IMR-90 (cell line): ENCODE results near the gene ZNF33B. TPM values are rescaled to one million over a fixed set of nuclear protein-coding genes. Genes with fewer than 3 reads are reported as not detected.
A peak's percentile ranks its signal among the peaks of the same experiment; 100 is the strongest.

Experiments used
- ATAC-seq: fragments of 200-7000 bp; cut with Tn5 transposase; 2 replicates; pipeline ENCODE4 v1.9.1; 2020; ENCODE audit warnings: low read depth, mild to moderate bottlenecking, moderate library complexity
- BruUV-seq: library from RNA; stranded (reverse); fragments of 400-500 nt; replicated peaks from 2 replicates; lab custom pipeline; 2021; lab: Mats Ljungman, UMichigan
- CTCF ChIA-PET: fragments of 300-600 bp; formaldehyde crosslinking; extraction: SDS; loops from one replicate; lab custom pipeline; 2021; ENCODE audit warnings: antibody characterized with exemption; lab: Yijun Ruan, JAX
- POLR2A ChIA-PET: fragments of 300-600 bp; sonication (Branson Sonifier 250); formaldehyde crosslinking; loops from one replicate; lab custom pipeline; 2022; ENCODE audit warnings: antibody characterized with exemption; ENCODE audit not compliant: unreplicated experiment; lab: Charles Lee
- DNase-seq: peaks from one replicate; pipeline ENCODE4 v3.0.0; 2013
- H2AFZ ChIP-seq: replicated peaks from 2 replicates; pipeline ENCODE3; 2013; ENCODE audit warnings: low read length, mild to moderate bottlenecking; ENCODE audit not compliant: poor library complexity
- H2AK5ac ChIP-seq: 2 replicates; pipeline ENCODE4 v1.6.1; 2013; ENCODE audit warnings: low read depth, low read length, inconsistent platforms
- H2AK9ac ChIP-seq: replicated peaks from 2 replicates; pipeline ENCODE3; 2013; ENCODE audit warnings: mild to moderate bottlenecking, low read depth, low read length, moderate library complexity; ENCODE audit not compliant: poor library complexity
- H2BK120ac ChIP-seq: 2 replicates; pipeline ENCODE4 v1.6.1; 2013; ENCODE audit warnings: low read depth, low read length, inconsistent platforms
- H2BK15ac ChIP-seq: 3 replicates; pipeline ENCODE4 v1.6.1; 2013; ENCODE audit warnings: low read depth, low read length, inconsistent platforms
- H2BK20ac ChIP-seq: 2 replicates; pipeline ENCODE4 v1.6.1; 2013; ENCODE audit warnings: low read depth, mild to moderate bottlenecking, inconsistent platforms, low read length, moderate library complexity
- H2BK5ac ChIP-seq: 2 replicates; pipeline ENCODE4 v1.6.1; 2013; ENCODE audit warnings: mild to moderate bottlenecking, low read depth, low read length, inconsistent platforms; ENCODE audit not compliant: poor library complexity, severe bottlenecking
- H3K14ac ChIP-seq: replicated peaks from 2 replicates; pipeline ENCODE4 v1.6.1; 2013; ENCODE audit warnings: low read depth, low read length, inconsistent platforms
- H3K18ac ChIP-seq: 2 replicates; pipeline ENCODE4 v1.6.1; 2013; ENCODE audit warnings: low read depth, low read length, control low read depth
- H3K23ac ChIP-seq: 2 replicates; pipeline ENCODE4 v1.6.1; 2013; ENCODE audit warnings: low read depth, low read length, inconsistent platforms
- H3K27ac ChIP-seq: 2 replicates; pipeline ENCODE4 v1.5.1; 2013; ENCODE audit warnings: mild to moderate bottlenecking, control low read depth, low read length; ENCODE audit not compliant: insufficient read depth
- H3K27me3 ChIP-seq: 2 replicates; pipeline ENCODE4 v1.6.1; 2013; ENCODE audit warnings: low read length; ENCODE audit not compliant: control insufficient read depth, insufficient read depth
- H3K36me3 ChIP-seq: 2 replicates; pipeline ENCODE4 v1.6.1; 2013; ENCODE audit warnings: low read length, mixed read lengths; ENCODE audit not compliant: control insufficient read depth, insufficient read depth
- H3K4ac ChIP-seq: 2 replicates; pipeline ENCODE4 v1.6.1; 2013; ENCODE audit warnings: low read depth, low read length, inconsistent platforms
- H3K4me1 ChIP-seq: 2 replicates; pipeline ENCODE4 v1.6.1; 2013; ENCODE audit warnings: low read length, mixed read lengths; ENCODE audit not compliant: control insufficient read depth, insufficient read depth
- H3K4me2 ChIP-seq: 2 replicates; pipeline ENCODE4 v1.6.1; 2013; ENCODE audit warnings: low read depth, mild to moderate bottlenecking, control low read depth, low read length, moderate library complexity
- H3K4me3 ChIP-seq: 2 replicates; pipeline ENCODE4 v1.5.1; 2013; ENCODE audit warnings: low read depth, mild to moderate bottlenecking, control low read depth, low read length, moderate library complexity; ENCODE audit not compliant: insufficient read depth
- H3K56ac ChIP-seq: 2 replicates; pipeline ENCODE4 v1.6.1; 2013; ENCODE audit warnings: low read length, inconsistent platforms; ENCODE audit not compliant: insufficient read depth; ENCODE audit errors: extremely low read depth
- H3K79me1 ChIP-seq, 2 experiments: 2 replicates each; pipeline ENCODE4 v1.6.1; 2013; ENCODE audit warnings: low read length in 2 of 2, inconsistent platforms in 1 of 2, low read depth in 1 of 2
- H3K9ac ChIP-seq: 2 replicates; pipeline ENCODE4 v1.6.1; 2013; ENCODE audit warnings: low read depth, low read length, control low read depth
- H3K9me1 ChIP-seq: 2 replicates; pipeline ENCODE4 v1.6.1; 2013; ENCODE audit warnings: low read length, inconsistent platforms; ENCODE audit not compliant: insufficient read depth
- H3K9me3 ChIP-seq: 2 replicates; pipeline ENCODE4 v1.6.1; 2013; ENCODE audit warnings: low read length; ENCODE audit not compliant: control insufficient read depth, insufficient read depth
- H4K20me1 ChIP-seq: 2 replicates; pipeline ENCODE4 v1.6.1; 2013; ENCODE audit warnings: low read length, inconsistent platforms; ENCODE audit not compliant: insufficient read depth
- H4K5ac ChIP-seq: 2 replicates; pipeline ENCODE4 v1.6.1; 2013; ENCODE audit warnings: mild to moderate bottlenecking, low read depth, low read length, control low read depth
- H4K8ac ChIP-seq, 2 experiments: 2 replicates each; pipeline ENCODE4 v1.6.1; 2013; ENCODE audit warnings: low read depth in 2 of 2, low read length in 2 of 2, control low read depth in 1 of 2, inconsistent platforms in 1 of 2
- H4K91ac ChIP-seq: 2 replicates; pipeline ENCODE4 v1.6.1; 2013; ENCODE audit warnings: low read depth, low read length, inconsistent platforms; ENCODE audit not compliant: insufficient read depth
- BHLHE40 ChIP-seq: fragments of 150-350 bp; IDR thresholded peaks from 2 replicates; pipeline ENCODE4 v1.6.1; 2016; ENCODE audit warnings: mild to moderate bottlenecking, low read depth, low read length
- CEBPB ChIP-seq: IDR thresholded peaks from 2 replicates; pipeline ENCODE4 v1.6.1; 2012; ENCODE audit warnings: low read depth, low read length, improper control_type of control experiment
- ELK1 ChIP-seq: fragments of 150-350 bp; IDR thresholded peaks from 2 replicates; pipeline ENCODE4 v1.6.1; 2016; ENCODE audit warnings: low read depth, mild to moderate bottlenecking, low read length, moderate library complexity, borderline replicate concordance
- MAFK ChIP-seq: IDR thresholded peaks from 2 replicates; pipeline ENCODE4 v1.6.1; 2012; ENCODE audit warnings: low read depth, low read length, improper control_type of control experiment
- MAZ ChIP-seq: IDR thresholded peaks from 2 replicates; pipeline ENCODE4 v1.6.1; 2012; ENCODE audit warnings: low read depth, mild to moderate bottlenecking, low read length, improper control_type of control experiment, moderate library complexity, borderline replicate concordance
- NFE2L2 ChIP-seq: fragments of 150-350 bp; IDR thresholded peaks from 2 replicates; pipeline ENCODE4 v1.6.1; 2016; ENCODE audit warnings: low read depth, mild to moderate bottlenecking, low read length
- POLR2A ChIP-seq: IDR thresholded peaks from 2 replicates; pipeline ENCODE4 v1.6.1; 2012; ENCODE audit warnings: mild to moderate bottlenecking, low read depth, low read length
- RAD21 ChIP-seq: IDR thresholded peaks from 2 replicates; pipeline ENCODE4 v1.6.1; 2012; ENCODE audit warnings: low read length, improper control_type of control experiment
- RFX5 ChIP-seq: IDR thresholded peaks from 2 replicates; pipeline ENCODE4 v1.8.0; 2012; ENCODE audit warnings: low read depth, mild to moderate bottlenecking, low read length, moderate library complexity
- SMC3 ChIP-seq: fragments of 150-350 bp; IDR thresholded peaks from 2 replicates; pipeline ENCODE4 v1.6.1; 2016; ENCODE audit warnings: low read depth, mild to moderate bottlenecking, antibody characterized with exemption, low read length, moderate library complexity
- WGBS, 2 experiments: methylation state at CpG; one replicate each; pipeline versions ENCODE4 v1.1.5 to v1.1.7; 2013; ENCODE audit warnings: missing lambda C conversion rate in 2 of 2; ENCODE audit not compliant: insufficient read length in 1 of 2; ENCODE audit errors: extremely low coverage in 2 of 2; 5-methylcytosine and 5-hydroxymethylcytosine counted together
- dilution Hi-C: fragments of 300-500 bp; cut with HindIII; formaldehyde crosslinking; loops from one replicate; pipeline ENCODE4 v1.14.3; 2018; ENCODE audit warnings: low sequenced_read_pairs; ENCODE audit not compliant: unreplicated experiment
- in situ Hi-C: fragments of 300-500 bp; cut with MboI; formaldehyde crosslinking; loops from 3 replicates; pipeline ENCODE4 v1.14.3; 2019; ENCODE audit warnings: low sequenced_read_pairs, inconsistent platforms, mixed read lengths
- intact Hi-C: fragments of 100-400 bp; cut with micrococcal nuclease; formaldehyde crosslinking; loops from 2 replicates; pipeline ENCODE4 v1.10.0; 2022
- polyA plus RNA-seq, 3 experiments: library from polyadenylated mRNA; depleted of rRNA; stranded (reverse); fragments of >200 nt; gene quantifications; 2 replicates each; pipeline ENCODE4 v1.2.3, GENCODE V29; 2012; ENCODE audit warnings: low replicate concordance in 1 of 3
- total RNA-seq: library from RNA; depleted of rRNA; stranded (reverse); fragments of >200 nt; gene quantifications from 2 replicates; pipeline ENCODE4 v1.2.3, GENCODE V29; 2012

Gene ZNF33B
- total and polyA plus RNA-seq, 2 of the 4 experiments (the other 2 are of a cell fraction) = 2.1 to 4.5 TPM

GRCh38 chr10:42593284-42593683, 45.1 kb downstream of the ZNF33B start:
- ATAC-seq = no peak
- Histone ChIP-seq H3K9me1 (no peaks in the 10 kb centered on the region), H2AK5ac (no peak overlapping the region), H3K27ac (no peak overlapping the region), H3K9ac (no peak overlapping the region), H3K27me3 (no peaks in the 10 kb centered on the region), H2AK9ac (no peak overlapping the region), H3K36me3 (peaks cover 13% of the 10 kb centered on the region), H4K8ac (no peak overlapping the region), H4K20me1 (no peaks in the 10 kb centered on the region), H4K91ac (no peak overlapping the region), H2BK5ac (peak overlapping the region; percentile 79), H3K79me1 (no peaks in the 10 kb centered on the region), H4K5ac (no peak overlapping the region), H3K56ac (no peak overlapping the region), H3K4ac (no peak overlapping the region), H2AFZ (no peak overlapping the region), H3K4me3 (no peak overlapping the region), H2BK120ac (no peak overlapping the region), H3K4me2 (no peak overlapping the region), H3K4me1 (0 out of 2 replicates have a peak, but pooled peaks cover 2% of the 10 kb centered on the region), H2BK20ac (no peak overlapping the region), H3K18ac (no peak overlapping the region), H2BK15ac (no peak overlapping the region), H3K14ac (no peak overlapping the region), H3K23ac (no peak overlapping the region), H3K9me3 (peaks cover 19% of the 10 kb centered on the region)
- DNase-seq = no peak
- POLR2A ChIA-PET = no interaction called here
- CTCF ChIA-PET = no interaction called here
- in situ Hi-C loops = no loop called here
- intact Hi-C loops = no loop called here
- dilution Hi-C loops = no loop called here
- no TSS peak for BruUV-seq
- WGBS, 2 experiments = no CpG with 5 or more reads among the region's 1 CpG
- TF ChIP-seq ELK1 (no peak), POLR2A (no peak), MAFK (no peak), BHLHE40 (no peak), SMC3 (no peak), RAD21 (no peak), CEBPB (no peak), RFX5 (no peak), MAZ (no peak), NFE2L2 (no peak)
